Fibroblast of pulmonary artery (primary cell): ENCODE results near the gene RREB1.

Experiments used
- DNase-seq: peaks from one replicate; pipeline ENCODE4 v3.0.0-alpha.2; 2010; ENCODE audit warnings: low read depth
- H3K4me3 ChIP-seq: replicated peaks from 2 replicates; pipeline ENCODE4 v1.5.1; 2011; ENCODE audit warnings: low read depth, mild to moderate bottlenecking, control low read depth, low read length, moderate library complexity
- TF ChIP-seq, protein P1 (sequence below): IDR thresholded peaks from 2 replicates; pipeline ENCODE4 v1.5.1; 2011; ENCODE audit warnings: mild to moderate bottlenecking, control low read depth, low read length, inconsistent platforms; ENCODE audit errors: missing control alignments

RREB1 gene

DNA sequence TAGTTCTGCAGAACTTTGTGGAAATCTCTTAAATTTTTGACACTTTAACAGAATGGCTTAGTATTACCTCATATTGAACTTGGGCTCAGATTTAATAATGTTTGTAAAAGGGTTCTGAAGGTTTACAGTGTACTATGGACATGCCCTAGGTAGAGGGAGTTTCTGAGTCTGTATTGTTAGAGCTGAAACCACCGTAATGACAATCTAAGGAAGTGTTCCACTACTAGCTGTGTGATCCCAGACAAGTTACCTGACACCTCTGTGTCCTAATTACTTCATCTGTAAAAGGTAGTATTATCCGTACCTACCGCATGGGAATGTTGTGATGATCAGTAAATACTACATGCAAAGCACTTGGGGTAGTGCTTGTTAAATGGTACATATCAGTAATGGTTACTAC is 86.9 kb downstream of the RREB1 start:
- H3K4me3 ChIP-seq: no peak overlapping the region
- TF ChIP-seq, protein P1, sequence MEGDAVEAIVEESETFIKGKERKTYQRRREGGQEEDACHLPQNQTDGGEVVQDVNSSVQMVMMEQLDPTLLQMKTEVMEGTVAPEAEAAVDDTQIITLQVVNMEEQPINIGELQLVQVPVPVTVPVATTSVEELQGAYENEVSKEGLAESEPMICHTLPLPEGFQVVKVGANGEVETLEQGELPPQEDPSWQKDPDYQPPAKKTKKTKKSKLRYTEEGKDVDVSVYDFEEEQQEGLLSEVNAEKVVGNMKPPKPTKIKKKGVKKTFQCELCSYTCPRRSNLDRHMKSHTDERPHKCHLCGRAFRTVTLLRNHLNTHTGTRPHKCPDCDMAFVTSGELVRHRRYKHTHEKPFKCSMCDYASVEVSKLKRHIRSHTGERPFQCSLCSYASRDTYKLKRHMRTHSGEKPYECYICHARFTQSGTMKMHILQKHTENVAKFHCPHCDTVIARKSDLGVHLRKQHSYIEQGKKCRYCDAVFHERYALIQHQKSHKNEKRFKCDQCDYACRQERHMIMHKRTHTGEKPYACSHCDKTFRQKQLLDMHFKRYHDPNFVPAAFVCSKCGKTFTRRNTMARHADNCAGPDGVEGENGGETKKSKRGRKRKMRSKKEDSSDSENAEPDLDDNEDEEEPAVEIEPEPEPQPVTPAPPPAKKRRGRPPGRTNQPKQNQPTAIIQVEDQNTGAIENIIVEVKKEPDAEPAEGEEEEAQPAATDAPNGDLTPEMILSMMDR: no peak
- no peak for DNase-seq

DNA sequence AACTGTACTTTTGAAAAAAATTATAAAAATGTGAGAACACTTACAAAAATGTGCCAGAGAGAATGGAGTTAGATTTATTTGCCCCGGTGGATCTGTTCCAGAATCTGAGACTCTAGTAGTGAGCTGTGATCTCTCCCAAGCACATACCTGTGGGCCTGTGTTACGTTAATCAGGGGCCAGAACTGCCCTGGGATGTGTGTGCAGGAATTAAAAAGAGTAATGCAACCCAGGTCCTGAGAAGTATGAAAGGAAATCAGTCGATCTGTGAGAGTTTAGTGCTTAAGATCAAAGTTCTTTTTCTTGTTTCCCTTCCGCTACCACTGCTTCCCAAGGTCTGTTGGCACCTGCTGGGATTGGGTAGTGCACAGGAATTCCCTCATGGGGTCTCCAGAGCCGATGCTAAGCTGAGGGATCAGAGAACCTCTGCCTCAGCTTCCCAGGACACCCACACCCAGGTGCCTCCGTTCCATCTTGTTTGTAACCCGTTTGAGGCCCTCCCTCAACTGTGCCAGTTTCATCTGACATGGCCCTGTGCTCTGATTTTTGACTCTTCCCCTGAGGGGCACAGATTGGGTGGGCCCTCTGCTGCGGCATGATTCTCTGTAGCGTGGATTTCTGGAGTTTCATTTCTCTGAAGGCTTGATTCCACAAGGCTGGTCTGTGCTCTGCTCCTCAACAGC is 87.7 kb downstream of the RREB1 start:
- no peak for DNase-seq
- TF ChIP-seq, protein P1: no peak
- no peak overlapping the region for H3K4me3 ChIP-seq

DNA sequence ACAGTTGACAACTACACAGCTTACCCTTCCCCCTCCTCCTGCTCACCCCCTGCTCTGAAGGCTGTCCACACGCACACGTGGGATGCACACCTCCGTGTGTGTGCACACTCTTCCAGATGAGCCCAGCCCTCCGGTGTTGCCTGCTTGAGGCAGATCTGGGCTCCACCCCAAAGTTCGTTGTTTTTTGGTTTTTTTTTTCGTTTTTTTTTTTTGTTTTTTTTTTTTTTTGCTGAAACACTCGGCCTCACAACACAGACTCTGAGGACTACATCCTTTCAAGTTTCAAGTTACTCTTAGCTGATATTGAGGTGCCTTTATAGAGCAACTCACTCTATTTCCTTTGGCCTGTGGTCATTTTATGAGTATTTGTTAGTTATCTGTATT is 88.2 kb downstream of the RREB1 start:
- no peak for DNase-seq
- TF ChIP-seq, protein P1: no peak
- H3K4me3 ChIP-seq: no peak overlapping the region

DNA sequence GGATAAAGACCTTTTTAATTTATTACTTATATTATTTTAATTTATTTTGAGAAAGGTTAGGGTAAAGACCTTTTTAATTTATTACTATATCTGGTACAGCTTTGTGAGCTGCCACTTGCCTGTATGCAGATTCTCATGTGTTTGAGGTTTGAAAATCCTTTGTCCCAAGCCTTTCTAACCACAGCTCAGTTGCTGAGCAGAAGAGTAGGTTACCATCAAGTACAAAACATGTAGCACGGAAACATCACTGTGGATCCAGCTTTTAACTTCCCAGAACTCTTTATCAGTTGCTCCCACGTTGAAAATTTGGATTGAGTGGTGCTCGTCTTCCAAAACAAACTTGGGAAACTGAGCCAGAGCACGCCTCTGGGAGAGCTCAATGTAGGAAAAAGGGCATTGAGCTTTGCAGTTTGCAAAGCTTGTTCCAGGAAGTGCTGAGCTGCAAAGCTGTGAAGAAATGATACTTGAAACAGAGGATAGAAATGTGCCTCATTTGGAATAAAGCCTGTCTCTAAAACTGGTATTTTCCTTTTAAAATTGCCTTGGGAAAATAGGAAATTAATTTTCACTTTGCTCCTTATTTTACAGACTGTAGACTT is 89.0 kb downstream of the RREB1 start:
- no peak for DNase-seq
- no peak overlapping the region for H3K4me3 ChIP-seq
- TF ChIP-seq, protein P1: no peak

DNA sequence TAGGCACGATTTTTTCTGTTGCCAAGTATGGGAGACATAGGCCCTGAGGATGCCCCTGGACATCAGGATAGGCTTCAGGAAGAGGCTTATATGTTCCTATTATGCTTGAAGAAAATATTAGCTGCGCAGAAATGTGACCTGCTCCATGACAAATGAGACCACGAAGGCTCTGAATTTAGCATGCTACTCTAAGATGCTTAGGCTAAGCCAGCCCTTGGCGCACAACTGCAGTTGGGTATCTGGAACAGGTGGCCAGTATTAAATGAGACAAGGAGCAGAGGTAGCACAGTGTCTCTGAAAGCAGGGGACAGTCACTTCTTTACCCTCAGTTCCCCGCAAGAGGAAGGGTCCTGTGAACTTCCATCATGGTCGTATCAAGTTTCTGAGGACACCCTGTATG is 90.0 kb downstream of the RREB1 start:
- H3K4me3 ChIP-seq: no peak overlapping the region
- no peak for DNase-seq
- TF ChIP-seq, protein P1: no peak

DNA sequence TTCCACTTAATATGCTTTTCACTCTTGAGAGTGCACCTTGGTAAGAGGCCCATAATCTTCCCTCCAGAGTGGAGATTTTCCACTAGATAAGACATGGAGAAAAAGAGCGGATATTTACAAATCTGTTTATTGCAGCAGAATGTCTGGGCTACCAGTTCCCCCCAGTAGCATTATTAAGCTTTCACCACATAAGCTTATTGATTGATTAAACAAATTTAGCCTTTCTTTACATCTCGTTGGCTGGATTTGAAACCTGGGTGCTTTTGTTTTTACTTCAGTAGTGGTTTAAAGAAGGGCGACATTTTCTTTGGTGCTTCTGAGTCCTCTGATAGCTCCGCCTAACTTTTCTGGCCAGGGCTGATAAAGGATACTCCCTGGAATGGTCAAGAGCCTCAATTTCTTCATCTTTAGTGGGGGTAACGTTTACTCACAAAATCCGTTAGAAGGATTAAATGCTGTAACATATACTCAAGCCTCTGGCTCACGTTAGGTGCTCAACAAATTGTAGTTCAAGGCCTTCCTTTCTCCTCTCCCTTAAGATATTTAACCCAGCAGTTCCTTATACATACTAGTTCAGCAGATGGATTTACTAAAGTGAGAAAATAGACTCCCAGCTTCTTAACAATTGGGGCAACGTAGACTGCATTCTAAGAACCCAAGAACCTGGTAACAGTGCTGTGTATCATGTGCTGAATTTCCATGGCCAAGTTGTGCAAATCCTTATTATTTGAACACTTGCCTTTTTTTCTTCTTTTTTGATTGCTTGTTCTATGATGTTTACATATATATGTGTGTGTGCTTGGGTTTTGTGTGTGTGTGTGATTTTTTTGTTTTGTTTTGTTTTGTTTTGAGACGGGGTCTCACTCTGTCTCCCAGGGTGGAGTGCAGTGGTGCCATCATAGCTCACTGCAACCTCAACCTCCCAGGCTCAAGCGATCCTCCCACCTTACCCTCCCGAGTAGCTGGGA is 91.4 kb downstream of the RREB1 start:
- H3K4me3 ChIP-seq: no peak overlapping the region
- DNase-seq: no peak
- TF ChIP-seq, protein P1: no peak
